GM18868 (cell line): ENCODE measurements around the gene HRH1.
"Not testable (repeated sequence)": the region's sequence is repeated elsewhere in the genome, so short reads cannot be mapped to it uniquely, and the experiment has no call there.

Experiments used
- ATAC-seq: cut with Tn5 transposase; IDR thresholded peaks from one replicate; pipeline ENCODE4 v1.9.1; 2021; ENCODE audit warnings: mild to moderate bottlenecking, moderate library complexity; ENCODE audit not compliant: unreplicated experiment

Gene HRH1, protein sequence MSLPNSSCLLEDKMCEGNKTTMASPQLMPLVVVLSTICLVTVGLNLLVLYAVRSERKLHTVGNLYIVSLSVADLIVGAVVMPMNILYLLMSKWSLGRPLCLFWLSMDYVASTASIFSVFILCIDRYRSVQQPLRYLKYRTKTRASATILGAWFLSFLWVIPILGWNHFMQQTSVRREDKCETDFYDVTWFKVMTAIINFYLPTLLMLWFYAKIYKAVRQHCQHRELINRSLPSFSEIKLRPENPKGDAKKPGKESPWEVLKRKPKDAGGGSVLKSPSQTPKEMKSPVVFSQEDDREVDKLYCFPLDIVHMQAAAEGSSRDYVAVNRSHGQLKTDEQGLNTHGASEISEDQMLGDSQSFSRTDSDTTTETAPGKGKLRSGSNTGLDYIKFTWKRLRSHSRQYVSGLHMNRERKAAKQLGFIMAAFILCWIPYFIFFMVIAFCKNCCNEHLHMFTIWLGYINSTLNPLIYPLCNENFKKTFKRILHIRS

GRCh38 chr3:11154036-11154952 lies at the start of gene HRH1:
HRH1 (plus strand) TSS chr3:11154493; CDS start chr3:11259038, 104,545 bp downstream.
- ATAC-seq, result no peak

GRCh38 chr3:11113316-11113715 lies 41.0 kb upstream of the HRH1 start:
- not testable (repeated sequence) for ATAC-seq

- ATAC-seq, result no peak
These were observed 38.7 kb upstream of the HRH1 start for GRCh38 chr3:11115548-11115947.

- ATAC-seq, result no peak
These were observed 37.8 kb upstream of the HRH1 start for GRCh38 chr3:11116336-11117059.

GRCh38 chr3:11117591-11117990 lies 36.7 kb upstream of the HRH1 start:
- ATAC-seq, result no peak

- ATAC-seq, result no peak
These were observed 36.1 kb upstream of the HRH1 start for GRCh38 chr3:11118181-11118682.

DNA sequence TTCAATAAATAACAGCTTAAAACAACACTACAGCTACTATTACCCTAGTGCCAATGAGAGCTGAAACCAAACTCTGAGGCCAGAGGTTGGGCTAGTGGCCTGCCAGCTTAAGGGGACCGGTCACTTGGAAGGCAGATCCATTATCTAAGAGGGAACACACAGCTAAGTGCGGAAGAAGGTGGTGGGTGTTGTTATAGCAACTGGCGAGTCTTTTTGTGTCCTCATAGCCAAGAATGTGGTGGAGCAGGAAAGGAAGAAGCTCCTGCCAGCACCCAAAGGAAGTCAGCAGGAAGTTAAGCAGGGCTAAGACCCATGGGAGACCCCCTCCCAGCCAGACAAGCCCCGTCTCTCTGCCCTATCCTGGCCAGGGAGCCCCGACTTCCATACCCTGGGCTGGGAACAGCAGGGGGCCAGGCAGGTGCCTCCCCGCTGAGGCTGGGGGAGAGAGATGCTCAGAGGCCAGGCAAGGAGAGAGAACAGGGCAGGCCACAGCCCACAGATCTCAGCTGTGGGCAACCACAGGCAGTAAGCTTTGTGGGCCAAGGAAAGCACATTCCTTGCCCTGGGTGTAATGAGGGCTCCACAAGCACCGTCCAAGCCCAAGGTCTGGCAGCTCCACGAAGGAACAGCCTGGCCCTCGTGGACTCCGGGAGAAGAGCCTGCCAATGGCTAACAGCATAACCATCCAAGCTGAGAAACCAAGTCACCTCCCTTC lies 34.0 kb upstream of the HRH1 start:
- ATAC-seq, result no peak

- no peak for ATAC-seq
These were observed 27.6 kb upstream of the HRH1 start for GRCh38 chr3:11126653-11127052.

GRCh38 chr3:11128682-11129632 lies 25.3 kb upstream of the HRH1 start:
- no peak for ATAC-seq

DNA sequence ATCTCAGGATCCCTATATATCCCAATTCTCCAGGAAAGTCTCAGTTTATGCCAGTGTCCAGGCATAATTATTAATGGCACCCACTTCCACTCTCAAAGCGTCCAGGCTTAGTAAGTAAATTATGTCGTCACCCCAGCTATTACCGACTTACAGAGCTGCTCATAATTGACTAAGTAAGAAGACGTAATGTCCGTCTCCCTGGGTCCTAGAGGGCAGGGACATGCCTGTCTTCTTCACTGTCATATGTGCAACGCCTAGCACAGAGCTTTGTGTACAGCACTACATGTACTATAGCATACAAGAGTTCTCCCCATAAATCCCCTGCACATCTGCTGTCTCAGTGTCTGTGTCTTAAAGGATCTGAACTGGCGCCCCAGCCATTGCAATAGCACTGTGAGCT lies 23.9 kb upstream of the HRH1 start:
- no peak for ATAC-seq

- ATAC-seq, result no peak
These were observed 22.9 kb upstream of the HRH1 start for GRCh38 chr3:11131371-11131770.

GRCh38 chr3:11131886-11132285 lies 22.4 kb upstream of the HRH1 start:
- not testable (repeated sequence) for ATAC-seq

DNA sequence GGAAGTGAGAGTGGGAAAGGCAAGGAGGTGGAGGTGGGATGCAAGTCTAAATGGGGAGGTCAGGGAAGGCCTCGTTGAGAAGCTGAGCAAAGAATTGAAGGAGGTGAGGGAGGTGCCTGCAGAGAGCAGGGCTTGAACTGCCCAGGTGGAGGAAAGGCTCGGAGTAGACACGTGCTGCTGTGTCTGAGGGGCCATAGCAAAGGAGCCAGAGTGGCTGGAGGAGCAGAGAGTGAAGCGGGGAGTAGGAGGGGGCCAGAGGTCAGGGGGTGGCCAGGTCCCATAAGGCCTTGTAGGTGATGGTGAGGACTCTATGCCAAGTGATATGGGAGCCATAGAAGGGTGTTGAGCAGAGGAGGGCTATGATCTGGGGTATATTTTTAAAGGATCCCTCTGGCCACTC lies 21.4 kb upstream of the HRH1 start:
- no peak for ATAC-seq

- ATAC-seq, result no peak
These were observed 19.5 kb upstream of the HRH1 start for GRCh38 chr3:11134794-11135193.

DNA sequence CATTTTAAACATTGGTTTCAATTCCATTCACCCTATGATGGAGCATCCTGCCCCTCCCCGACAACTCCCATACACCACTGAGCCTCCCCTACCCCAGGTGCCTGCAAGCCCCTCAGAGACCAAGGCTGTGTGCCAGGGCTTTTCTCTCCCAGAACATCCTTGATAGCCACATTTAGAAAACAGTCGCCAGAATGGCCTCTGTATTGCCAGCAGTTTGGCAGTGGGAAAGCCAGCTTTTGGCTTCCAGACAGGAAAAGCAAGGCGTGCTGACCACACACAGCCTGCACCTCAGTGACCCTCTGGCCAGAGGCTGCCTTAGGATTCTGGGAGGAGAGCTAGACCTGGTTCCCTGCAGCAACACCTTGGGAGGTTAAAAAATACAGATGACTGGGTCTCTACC lies 18.2 kb upstream of the HRH1 start:
- no peak for ATAC-seq

- no peak for ATAC-seq
These were observed 17.3 kb upstream of the HRH1 start for GRCh38 chr3:11136830-11137626.

GRCh38 chr3:11137627-11137959 lies 16.7 kb upstream of the HRH1 start:
- ATAC-seq, result no peak

GRCh38 chr3:11138371-11138770 lies 15.9 kb upstream of the HRH1 start:
- no peak for ATAC-seq
